8988T (cell line): ENCODE results near the gene COX15.
"Not testable (repeated sequence)": the region's sequence is repeated elsewhere in the genome, so short reads cannot be mapped to it uniquely, and the experiment has no call there.

Experiments
- DNase-seq: peaks from one replicate; pipeline ENCODE4 v3.0.0; 2011

Gene COX15

DNA sequence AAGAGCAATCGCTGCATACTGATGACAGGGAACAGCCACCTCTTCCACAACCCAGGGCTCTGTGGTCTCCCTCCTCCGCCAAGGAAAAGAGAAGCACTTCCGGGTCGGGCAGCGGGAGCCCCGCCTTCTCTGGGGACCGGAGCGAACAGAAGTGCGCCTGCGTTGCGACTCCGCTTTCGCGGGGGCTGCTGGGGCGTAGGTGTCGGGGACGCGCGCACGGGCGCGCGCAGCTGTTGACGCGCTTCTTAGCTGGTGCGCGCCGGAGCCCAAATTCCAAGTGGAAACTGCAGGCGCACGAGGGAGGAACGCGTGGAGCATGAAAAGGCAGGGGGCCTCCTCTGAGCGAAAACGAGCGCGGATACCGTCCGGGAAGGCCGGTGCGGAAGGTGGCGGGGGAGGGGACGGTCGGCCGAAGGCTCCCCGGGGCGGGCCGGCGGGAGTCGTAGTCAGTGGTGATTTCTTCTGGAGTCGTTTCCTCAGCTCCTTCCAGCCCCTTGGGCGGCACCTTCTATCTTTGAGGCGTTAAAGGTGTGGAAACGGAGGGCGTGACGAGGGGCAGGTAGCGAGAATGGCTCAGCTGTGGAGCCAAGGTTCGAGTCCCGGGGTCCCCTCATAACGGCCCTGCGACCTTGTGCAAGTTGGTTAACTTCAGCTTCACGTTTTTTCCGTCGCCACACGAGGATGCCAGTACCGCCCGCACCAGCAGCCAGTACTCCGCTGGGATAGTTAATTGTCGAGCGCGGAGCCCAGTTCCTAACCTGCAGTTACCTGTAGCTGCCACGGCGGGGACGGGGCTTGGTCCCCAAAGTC lies at the start of gene COX15, which contains the start of gene CUTC:
Gene COX15, minus strand, starts transcription at position 95 of the 810 bp plus-strand sequence. Its CDS starts 78 bp downstream, at position 17.
Gene CUTC, plus strand, starts transcription at position 202 of the 810 bp plus-strand sequence. Its CDS starts 115 bp downstream, at position 317.
- peak; percentile 63 for DNase-seq

DNA sequence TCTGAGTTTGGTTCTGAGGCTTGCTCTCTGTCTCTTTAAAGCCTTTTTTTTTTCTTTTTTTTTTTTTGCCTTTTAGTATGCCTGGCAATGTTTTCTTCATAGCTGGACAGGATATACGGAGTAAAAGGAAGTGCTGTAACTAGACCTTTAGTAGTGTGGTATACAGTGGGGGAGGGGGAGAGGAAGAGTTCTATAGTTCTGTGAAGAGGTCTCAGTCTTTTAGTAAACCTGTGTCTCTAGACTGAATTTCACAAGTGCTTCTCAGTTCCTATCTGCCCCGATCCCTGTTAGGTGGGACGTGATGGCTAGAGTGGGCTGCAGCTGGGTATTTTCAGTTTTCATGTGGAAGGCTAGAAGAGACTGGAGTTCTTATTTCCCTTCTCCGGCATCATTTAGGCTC lies 47.4 kb upstream of the COX15 start:
- DNase-seq: no peak

DNA sequence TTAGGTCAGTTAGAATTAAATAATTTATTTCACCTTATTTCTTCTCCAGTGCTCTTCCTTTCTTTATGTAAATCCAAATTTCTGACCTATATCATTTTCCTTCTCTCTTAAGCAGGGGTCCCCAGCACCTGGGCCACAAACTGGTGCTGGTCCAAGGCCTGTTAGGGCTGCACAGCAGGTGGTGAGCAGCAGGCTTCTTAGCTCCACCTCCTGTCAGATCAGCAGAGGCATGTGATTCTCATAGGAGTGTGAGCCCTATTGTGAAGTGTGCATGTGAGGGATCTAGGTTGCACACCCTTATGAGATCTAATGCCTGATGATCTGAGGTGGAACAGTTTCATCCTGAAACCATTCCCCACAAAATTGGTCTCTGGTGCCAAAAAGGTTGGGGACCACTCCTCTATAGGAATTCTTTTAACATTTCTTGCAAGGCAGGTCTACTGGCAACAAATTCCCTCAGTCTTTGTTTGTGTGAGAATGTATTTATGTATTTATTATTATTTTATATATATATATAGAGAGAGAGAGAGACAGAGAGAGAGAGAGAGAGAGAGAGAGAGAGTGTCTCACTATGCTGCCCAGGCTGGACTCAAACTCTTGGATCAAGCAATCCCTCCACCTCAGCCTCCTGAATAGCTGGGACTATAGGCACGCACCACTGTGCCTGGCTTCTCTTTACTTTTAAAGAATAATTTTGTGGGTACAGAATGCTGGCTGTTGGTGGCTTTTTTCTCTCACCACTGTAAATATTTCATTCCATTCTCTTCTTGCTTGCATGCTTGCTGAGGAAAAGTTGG lies 46.2 kb upstream of the COX15 start:
- no peak for DNase-seq

DNA sequence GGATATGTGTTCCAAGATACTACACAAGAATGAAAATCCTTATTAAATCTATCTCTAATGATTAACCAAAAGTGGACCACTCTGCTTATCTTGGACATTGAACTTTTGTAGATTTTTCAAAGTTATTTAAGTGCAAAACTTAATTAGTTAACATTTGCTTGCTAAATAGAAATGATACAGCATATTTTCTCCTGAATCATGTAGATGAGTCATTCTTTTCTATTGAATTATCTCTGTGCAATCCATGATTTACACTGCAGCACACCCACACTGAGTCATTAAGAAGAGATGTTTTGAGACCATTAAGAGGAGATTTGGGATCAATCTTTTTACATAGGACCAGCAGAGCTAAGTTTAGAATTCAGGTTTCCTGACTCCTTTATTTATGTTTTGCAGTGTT lies 43.9 kb upstream of the COX15 start:
- no peak for DNase-seq

DNA sequence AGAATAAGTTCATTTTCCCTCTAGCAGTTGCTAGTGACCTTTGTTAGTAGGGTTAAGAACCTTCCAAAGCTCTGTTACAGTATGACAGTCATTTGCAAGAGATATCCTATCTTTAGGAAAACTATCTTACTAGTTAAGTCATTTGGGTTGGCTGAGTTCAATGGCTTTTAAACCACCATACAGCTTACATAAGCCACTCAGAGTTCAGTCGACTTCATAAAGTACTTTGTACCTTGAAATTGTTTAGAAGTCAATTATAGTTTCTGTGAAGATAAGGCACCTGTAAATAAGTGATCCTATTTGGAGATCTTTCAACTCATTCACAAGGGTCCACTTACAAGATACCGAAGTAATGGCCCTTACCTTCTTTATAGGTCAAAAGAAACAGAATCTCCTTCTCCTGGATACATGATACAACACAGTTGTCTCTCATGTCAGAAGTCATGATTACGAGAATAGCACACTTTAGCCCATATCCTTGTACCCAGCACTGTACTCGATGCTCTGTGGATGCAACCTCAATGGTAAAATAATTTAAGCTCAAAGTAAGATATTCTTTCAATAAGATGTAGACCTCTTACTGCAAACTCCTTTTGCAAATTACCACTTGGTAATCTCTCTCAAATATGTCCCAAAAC lies 38.6 kb upstream of the COX15 start:
- no peak for DNase-seq

DNA sequence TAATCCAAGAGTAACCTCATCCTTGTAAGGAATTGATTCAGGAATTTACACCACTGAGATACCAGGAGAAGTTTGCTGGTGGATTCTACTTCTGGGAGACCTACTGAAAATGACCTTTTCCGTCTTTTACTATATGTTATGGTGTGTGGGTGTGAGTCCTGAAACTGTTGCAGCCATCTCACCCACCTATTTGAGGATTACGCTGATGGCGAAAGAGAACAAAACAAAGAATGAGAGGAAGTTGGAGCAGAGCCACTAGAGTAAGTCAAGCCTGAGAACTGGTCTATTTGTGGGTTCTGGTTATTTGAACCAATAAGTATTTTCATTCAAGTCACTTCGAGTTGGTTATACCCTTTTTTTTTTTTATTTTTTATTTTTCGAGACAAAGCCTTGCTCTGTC lies 37.8 kb upstream of the COX15 start:
- DNase-seq: no peak

DNA sequence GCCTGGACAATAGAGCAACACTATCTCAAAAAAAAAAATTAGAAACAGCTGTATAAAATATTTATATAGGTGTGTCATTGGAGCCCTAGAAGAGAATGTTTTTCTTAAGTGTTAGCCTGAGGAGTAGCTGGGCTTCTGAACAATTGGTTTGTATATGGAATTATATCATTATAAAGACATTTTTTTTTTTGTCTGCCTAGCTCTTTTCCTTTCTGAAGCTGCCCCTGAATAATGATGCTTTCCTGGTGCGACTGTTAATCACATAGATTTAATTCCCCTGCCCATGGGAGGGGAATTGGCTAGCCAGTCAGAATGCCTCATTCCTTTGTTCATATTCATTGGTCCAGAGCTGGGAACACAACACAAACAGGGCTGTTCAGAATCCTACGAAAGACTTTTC lies 36.6 kb upstream of the COX15 start:
- DNase-seq: no peak

DNA sequence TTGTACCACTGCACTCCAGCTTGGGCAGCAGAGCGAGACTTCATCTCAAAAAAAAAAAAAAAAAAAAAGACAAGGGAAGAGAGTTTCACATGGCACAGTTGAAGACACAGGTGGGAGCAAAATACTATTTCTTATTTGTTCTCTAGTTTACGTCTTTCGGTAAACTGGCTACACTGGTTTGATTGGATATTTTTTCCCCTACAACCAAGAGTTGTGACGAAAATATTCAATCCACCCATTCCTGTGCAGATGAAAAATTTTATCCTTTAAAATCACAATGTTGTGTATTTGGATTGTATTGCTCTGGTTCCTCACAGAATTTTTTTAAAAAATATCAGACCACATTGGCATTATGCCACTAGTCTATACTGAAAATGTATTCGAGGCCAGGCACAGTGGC lies 36.0 kb upstream of the COX15 start:
- no peak for DNase-seq

DNA sequence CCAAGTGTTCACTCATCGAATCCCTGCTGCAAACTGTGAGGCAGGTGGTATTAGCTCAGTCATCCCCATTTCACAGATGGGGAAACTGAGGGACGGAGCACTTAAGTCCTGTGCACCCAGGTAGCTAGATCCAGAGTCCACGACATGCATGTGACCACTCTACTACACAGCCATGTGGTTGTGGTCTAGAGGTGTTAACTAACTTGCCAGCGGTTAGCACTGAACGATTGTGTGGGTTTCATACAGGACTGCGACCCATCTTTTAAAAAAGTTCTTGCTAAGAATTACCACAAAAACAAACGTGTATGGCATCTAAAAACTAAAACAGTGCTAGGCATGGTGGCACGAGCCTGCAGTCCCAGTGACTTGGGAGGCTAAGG lies 34.4 kb upstream of the COX15 start:
- DNase-seq: no peak

DNA sequence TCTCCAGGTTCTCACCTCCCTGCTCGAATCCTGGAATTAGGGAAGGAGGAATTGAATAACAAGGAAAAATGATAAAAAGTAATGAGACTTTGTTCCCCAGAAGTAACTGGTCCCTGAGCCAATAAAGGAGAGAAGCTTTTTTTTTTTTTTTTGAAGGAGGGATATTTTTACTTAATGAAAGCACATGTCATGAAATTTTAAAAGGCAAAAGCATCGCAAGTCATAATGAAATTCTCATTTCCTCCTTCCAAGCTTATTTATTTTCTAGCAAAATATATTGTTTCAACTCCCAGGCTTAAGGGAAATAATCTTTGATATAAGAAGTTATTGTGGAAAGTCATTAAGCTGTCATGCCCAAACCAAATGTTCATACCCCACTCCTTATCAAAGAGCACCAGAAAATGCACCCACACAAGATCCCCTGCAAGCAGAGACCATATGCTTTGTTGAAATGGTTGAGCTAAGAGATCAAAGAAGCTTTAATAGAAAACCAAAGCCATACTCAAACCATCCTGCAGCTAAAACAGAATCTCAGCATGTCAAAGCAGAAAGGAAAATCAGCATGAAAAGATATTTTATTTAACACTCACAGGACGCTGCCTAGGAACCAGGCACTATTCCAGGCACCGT lies 33.9 kb upstream of the COX15 start:
- no peak for DNase-seq

DNA sequence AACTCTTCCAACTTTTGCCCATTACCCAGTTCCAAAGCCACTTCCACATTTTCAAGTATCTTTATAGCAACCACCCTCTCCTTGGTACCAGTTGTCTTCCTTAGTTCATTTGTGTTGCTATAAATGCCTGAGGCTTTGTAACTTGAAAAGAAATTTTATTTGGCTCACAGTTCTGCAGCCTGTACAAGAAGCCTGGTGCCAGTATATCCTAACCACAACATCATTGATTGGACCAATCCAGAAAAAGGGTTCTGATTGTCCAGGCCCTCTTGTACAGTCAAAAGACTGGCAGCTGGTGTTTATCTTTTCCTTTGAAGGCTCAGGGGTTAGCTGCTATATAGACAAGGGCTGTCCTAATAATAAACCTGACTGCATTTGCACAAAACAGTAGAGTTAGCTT lies 29.4 kb upstream of the COX15 start:
- DNase-seq: no peak

DNA sequence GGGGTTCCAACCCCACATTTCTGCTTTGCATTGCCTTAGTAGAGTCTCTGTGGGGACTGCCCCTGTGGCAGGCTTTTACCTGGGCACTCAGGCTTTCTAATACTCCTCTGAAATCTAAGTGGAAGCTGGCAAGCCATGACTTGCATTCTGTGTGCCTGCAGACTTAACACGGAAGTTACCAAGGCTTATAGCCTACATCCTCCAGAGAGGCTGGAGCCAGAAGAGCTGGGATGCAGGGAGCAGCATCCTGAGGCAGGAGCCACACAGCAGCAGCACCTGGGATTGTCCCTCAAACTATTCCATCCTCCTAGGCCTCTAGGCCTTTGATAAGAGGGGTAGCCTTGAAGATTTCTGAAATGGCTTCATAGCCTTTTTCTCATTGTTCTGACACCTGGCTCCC lies 28.4 kb upstream of the COX15 start:
- DNase-seq: no peak

DNA sequence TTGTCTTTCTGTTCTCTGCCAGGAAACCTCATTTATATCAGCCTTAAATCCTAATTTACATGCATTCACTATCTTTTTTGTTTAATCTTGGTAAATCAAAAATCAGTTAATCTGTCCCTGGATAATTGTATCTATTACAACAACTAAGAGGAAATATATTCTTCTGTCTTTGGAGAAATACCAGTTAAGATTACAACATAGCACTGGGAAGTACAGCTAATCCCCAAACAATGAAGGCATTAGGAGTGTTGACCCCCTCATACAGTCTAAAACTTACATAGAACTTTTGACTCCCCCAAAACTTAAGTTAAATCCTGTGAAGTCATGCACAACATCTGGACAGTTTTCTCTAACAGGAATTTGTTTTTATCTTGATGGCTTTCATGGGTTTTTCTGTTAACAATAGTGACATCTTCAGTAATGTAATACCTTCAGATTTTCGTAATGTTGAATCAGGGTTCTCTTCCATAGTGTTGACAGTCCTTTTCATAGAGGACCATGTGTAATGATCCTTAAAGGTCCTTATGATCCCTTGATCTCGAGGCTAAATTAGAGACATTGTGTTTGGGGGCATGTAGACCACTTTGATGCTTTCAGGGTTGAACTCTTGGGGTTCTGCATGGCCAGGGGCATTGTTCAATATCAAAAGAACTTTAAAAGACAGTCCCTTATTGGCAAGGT lies 26.4 kb upstream of the COX15 start:
- no peak for DNase-seq

DNA sequence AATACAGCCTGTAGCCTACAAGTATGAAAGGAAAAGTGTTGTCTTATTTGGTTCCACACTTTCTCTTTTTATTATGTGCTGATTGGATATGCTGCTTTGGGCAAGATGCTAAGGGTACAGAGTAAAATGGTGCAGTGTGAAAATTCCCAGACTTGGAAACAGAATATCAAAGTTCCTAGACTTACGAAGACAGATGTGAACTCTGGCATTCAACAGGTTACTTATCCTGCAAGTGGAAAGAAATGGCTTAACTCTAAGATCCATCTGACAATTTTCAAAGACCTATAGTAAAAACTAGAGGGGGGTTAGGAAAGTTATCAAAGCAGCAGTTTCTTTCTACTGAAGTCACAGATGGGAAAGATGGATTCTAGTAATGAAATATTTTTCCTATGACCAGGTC lies 24.2 kb upstream of the COX15 start:
- DNase-seq: no peak

DNA sequence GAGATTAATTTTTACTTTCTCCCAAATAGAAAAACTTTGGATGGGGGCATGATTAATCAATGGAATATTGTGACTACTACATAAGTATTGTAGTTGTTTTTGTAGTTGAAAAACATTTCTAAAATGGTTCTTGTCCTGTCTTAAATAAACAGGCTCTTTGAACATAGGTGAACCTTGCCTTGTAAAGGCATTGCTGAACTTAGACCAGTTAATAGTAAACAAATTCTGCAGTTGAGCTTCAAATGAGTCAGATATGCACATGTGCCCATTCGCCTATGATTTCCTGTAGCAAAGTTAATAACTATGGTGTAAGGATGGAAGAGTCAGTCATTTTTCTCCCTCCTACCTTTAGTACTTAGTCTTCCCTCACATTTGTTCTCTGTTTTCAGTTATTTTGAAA lies 22.7 kb upstream of the COX15 start:
- no peak for DNase-seq

DNA sequence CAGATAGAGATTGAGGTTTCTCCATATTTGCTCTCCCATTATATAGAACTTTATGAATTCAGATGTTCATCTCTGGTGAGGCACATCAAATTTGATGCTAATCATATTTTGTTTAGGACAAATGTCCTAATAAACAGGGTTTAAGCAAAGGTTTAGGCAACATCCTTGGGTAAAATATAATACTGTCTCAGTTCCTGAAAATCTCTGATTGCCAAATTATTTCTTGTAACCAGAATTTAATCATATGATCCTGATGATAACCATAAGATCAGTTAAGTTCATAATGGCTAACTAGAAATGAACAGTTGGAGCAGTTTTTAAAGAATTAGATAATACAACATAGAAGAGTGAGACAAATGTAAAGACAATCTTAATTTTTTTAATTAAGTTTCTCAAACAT lies 18.7 kb upstream of the COX15 start:
- DNase-seq: no peak

DNA sequence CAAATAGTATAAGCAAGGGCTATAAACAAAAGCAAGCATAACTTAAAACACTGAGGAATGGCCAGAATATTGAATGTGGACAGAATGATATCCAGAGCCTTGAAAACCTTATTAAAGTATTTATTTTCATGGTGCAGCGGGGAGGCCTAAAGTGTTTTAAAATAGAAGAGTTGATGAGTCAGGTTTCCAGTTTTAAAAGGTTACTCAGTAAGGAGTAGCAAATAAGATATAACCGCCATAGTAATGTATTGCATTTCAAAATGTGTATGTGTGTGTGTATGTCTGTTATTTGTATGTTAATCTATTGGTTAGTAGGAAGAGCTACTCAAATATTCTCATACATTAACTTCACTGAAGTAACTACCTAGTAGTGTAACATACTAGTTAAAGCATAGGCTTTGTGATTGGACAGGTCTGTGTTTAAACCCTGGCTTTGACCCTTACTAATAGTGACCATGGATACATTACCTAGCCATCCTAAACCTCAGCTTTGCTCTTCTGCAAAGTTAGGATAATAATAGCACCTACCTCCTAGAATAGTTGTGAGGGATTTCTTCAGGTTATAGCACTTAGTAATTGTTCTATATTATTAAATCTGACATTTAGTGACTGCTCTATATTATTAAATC lies 17.0 kb upstream of the COX15 start:
- no peak for DNase-seq

DNA sequence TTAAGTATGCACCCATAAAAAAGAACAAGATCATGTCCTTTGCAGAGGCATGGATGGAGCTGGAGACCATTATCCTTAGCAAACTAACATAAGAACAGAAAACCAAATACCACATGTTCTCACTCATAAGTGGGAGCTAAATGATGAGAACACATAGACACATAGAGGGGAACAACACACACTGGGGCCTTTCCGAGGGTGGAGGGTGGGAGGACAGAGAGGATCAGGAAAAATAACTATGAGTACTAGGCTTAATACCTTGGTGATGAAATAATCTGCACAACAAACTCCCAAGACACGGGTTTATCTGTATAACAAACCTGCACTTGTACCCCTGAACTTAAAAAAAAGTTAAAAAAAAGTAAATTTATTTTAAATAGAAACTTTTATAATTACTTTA lies 14.2 kb upstream of the COX15 start:
- not testable (repeated sequence) for DNase-seq

DNA sequence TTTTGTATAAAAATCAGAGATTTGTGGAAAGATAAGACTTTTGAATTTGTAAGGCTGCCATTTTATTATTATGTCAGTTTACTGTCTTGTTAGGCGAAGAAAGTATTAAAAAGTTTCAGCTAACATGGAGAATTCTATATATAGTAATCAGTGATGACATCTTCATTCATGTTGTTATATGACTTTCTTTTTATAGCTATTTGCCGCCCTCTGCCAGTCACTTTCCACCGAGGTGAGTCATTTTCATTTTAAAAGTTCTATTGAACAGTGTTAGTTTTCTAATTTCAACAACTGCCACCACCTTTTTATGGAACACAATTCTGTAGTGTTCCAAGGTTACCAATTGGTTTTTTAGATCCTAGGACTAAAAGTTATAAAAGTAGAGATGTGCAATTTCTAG lies 11.9 kb upstream of the COX15 start:
- no peak for DNase-seq

DNA sequence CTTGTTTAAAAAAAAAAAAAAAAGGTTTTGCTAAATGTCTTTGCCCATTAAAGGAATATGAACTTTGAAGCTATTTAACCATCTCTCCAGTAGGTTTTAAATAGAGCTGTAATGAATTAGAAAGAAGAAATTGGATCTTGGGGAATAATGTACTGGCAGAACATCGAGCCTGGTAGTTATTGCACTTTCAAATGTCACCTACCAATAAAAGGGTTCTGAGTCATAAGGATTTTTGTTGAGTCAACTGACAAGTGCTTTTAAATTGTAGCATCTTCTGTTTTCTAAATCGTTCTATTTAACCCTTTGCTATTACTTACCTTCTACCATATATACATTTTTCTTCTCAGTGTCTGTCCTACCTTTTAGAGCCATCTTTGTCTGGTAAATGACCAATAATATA lies 10.8 kb upstream of the COX15 start:
- no peak for DNase-seq

DNA sequence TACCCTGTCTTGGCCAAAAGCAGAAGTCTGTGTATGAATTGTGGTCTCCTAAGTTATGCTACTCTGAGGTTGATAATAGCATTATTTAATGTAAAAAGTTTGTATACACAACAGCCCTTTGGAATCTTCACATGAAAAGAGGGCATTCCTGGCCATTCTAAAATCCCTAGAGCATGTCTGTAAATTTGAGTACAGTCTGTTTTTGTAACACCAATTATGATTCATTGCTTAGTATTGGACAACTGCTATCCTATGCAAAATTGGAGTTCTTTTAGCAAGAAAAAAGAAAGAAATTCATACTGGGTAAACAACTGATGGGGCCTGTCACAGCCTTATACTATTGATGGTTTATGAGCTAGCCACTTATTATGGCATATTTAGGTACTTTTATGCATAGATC lies 10.3 kb upstream of the COX15 start:
- DNase-seq: no peak

DNA sequence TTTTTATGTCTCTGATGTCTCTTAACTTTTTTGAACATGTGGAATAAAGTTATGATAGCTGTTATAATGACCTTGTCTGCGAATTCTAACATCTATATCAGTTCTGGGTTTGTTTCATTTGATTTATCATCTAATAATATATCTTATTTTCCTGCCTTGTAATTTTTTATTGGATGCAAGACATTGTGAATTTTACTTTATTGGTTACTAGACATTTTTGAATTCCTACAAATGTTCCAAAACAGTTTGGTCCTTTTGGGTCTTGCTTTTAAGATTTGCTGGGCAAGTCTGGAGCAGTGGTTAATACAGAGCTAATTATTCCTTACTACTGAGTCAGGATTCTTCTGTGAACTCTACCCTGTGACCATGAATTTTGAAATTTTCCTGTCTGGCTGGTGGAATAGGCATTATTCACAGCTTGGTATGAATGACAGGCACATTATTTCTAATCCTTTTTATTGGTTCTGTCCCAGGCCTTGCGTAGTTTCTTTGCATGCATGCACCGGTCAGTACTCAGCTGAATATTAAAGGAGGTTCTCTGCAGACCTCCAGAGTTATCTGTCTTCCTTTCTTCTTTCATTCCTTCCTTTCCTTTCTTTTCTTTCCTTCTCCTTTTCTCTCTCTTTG lies 9.1 kb upstream of the COX15 start:
- DNase-seq: no peak
